GM18517 (cell line): ENCODE results near the gene MCM3AP.

Source experiments
- ATAC-seq: cut with Tn5 transposase; IDR thresholded peaks from one replicate; pipeline ENCODE4 v1.9.1; 2021; ENCODE audit warnings: mild to moderate bottlenecking, moderate library complexity; ENCODE audit not compliant: unreplicated experiment

MCM3AP gene

DNA sequence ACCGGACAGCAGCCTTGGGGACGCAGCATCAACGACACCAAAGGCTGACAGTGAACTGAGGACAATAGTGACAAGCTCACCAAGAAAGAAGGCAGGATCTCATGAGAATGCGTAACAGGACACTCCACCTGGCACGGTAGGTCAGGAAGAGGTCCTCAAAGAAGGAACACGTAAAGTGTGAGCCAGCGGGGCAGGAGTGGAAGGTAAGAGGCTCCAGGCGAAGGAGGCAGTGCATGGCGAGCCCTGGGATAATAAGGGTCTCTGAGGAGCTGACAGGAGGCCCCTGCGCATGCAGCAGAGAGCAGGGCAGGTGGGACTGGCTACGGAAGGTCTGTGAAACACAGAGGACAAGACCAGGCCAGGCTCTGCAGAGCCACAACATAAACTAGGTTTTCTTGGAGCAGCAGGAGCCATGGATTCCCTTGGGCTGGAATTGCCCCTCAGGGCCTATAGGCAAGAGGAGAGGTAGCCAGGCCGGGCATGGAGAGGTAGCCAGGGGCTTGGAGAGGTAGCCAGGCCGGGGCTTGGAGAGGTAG, 65.1 kb downstream of the MCM3AP start:
- no peak for ATAC-seq

DNA sequence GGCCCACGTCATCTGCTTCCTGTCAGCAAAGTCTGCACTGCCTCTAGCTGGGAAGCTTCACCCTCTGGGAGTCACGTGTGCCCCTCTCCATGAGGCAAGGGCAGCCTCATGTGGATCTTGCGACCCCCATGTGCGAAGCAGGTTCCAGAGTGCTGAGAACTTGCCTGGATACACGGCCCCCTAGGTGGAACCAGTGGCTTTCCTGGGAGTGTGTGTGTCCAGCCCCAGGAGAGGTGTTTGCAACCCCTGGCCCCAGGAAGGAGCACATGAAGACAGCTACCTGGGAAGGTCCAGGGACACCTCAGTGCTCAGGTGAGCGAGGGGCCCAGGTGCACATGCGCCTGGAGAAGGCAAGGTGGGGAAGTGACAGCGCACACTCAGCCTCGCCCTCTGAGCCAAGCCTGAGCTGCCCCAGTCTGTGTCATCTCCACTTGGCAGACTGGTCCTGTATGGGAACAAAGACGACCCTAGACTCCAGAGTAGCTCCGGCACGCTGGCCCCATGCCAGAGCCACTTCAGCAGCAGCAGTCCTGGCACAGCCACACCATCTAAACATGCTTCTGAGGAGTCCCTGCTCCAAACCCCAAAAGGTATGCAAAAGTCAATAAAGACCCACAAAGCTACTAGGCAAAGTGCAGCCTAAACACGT, 65.7 kb downstream of the MCM3AP start:
- ATAC-seq: no peak

DNA sequence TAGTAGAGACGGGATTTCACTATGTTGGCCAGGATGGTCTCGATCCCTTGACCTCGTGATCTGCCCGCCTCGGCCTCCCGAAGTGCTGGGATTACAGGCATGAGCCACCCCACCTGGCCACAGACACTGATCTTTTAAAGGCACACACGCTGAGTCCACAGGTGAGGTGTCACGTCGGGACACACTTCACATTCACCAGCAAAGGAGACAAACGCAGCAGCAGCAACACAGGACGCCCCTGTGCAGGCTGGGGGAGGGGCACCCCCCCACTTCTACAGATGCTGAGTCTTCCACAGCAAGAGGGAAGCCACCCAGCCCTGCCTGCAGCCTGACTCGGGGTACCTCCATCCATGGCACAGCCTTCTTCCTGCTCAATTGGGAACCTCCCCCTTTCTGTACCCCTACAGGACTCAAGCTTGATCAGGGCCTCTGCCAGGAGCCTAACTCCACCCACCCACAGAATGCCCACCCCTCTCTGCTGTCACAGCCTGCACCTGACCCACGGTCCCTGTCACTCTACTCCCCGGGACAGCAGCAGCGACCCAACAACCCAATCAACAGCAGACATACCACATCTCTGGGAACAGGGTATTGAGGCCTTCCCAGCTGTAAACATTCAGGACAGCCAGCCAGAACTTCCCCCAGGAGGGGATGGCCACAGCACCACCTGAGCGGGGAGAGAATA, 66.4 kb downstream of the MCM3AP start:
- no peak for ATAC-seq

DNA sequence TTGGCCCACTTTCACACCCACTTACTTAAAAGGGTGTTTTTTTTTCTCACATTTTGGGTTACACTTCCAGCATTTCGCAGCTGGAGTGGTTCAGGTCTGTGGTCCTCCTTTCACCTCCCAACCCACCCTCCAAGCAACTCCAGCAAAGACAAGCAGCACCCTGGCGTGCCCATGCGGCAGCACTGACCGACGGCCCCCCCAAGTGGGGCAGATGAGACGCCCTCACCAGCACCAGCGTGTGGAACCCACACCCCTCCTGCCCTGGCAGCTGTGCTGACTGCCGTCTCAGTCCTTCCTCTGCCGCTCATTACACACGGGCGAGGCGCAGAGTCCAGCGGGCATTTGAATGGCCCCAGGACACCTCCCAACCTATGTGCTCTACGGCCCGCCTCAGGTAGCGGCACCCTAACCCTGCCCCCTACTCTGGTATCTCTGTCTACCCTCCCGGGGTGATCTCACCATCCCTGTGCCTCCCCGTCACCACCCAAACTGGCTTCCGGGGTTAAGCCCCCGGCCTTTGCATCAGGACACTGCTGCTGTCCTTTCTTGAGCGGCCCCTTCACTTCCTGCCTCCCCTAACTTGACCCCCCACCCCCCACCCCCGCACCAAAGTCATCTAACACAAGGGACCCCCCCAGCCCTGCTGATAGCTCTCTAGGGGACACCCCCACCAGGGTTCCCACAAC, 67.8 kb downstream of the MCM3AP start:
- no peak for ATAC-seq

DNA sequence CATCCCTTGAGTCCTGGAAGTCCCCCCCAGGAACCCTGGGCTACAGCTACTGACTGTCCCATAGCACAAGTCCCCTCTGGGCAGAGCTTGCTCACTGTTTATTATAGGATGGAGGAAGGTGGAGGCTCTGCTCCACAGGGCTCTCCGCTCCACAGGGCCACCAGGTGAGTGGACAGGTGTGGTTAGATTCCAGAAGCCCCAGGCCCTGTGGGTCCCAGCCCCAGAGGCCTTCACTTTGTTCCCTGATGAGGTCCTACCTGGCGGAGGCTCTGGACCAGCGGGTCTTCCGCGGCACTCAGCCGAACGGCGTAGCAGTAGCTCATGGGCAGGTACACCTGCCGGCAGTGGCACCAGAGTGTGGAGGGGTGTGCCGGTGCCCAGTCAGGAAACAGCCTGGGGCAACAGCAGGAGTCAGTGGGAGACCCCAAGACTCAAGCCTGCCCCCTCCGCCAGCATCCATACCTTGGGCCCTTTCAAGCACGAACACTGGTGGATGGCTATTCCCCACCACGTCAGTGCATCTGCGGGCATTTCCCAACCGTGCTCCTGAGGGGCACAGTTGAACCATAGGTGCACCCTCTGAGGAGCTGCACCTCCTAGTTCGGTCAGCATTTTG, 69.2 kb downstream of the MCM3AP start:
- no peak for ATAC-seq

DNA sequence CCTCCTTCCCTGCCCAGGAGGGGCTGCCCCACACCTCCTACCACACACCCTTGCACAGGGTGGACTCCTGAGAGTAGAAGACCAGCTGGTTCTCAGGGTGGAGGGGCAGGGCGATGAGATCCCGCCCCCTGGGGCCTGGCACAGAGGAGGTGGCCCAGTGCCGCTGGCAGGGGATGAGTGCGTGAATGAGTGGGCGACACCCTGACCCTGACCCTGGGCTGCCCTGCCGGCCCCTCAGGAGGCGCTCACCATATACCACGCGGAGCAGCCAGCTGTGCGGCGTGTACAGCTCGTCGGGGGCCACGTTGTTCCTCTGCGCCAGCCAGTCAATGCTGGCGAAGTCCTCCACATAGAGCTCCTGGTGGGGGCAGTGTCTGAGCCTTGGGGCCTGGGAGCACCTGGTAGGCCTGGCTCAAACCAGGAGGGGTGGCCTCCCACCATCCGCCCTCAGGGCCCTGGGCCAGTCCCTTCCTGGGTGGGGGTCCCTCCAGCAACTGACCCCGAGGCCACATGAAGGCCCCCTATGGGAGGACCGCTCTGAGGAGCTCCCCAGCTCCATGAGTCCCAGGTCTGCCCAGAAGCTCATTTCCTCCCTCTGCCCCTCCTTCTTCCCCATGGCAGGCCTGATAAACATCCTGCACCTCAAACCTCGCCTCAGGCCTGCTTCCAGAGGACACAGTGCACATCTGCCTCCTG, 69.8 kb downstream of the MCM3AP start:
- ATAC-seq: no peak

DNA sequence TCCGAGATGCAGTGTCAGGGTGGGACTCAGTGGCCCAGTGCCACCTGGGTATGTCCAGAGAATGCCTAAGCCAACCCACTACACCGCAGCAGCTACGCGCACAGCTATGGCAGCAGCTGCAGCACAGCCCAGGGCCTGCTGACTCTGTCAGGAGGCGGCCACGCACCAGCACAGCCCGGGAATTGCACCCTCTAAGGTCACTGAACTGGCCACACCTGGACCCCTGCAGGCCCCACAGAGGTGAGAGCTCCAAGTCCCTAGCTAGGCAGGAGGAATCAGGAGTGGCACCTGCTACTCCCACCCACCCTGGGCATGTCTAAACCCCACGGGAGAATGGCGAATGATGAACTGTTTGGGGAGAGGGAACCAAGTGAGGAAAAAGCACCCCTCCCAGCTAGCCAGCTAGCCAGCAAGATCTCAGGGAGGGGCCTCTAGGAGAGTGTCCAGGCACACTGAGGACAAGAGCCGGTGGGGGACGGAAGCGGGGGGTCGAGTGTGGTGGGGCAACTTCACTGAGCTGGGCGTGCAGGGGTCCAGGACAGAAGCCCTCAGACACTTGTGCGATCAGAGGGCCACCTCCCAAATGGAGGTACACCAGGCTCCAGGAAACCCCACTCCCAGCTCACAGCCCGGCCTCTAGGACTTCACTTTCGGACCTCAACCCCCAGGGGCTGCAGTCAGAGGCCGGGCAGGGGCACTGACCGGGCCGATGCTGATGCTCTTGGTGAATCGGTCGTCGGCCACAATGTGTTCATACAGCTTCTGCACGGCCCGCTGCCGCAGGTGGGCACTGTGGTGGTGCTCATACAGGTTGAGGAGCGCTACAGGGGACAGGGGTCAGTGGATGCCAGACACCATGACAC, 70.7 kb downstream of the MCM3AP start:
- no peak for ATAC-seq

DNA sequence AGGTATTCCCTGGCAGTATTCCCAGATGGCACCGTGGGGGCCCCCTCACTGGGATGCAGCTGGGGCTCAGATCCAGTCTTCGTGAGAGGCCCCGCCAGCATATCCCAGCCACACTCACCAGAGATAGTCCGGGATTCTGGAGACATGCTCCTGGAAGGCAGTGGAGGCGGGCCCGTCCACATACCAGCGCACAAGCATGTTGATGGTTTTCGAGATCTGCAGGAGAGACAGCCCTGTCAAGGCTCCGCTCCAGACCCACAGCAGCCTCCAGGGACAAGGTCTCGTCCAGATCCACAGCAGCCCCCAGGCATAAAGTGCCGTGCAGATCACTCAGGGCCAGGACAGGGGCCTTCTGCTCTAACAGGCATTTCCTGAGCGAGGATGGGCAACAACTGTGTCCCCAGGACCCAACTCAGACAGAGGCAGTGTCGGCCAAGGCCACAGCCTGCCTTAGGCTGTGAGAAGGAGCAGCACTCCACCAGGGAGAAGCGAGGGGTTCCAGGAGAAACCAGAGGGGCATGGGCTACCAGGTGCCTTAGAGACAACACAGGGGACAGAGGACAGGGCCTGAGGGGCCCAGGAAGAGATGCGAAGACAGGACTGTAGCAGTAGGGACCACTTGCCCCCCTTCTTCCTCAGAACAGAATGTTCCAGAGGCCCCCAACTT, 71.7 kb downstream of the MCM3AP start:
- ATAC-seq: no peak

DNA sequence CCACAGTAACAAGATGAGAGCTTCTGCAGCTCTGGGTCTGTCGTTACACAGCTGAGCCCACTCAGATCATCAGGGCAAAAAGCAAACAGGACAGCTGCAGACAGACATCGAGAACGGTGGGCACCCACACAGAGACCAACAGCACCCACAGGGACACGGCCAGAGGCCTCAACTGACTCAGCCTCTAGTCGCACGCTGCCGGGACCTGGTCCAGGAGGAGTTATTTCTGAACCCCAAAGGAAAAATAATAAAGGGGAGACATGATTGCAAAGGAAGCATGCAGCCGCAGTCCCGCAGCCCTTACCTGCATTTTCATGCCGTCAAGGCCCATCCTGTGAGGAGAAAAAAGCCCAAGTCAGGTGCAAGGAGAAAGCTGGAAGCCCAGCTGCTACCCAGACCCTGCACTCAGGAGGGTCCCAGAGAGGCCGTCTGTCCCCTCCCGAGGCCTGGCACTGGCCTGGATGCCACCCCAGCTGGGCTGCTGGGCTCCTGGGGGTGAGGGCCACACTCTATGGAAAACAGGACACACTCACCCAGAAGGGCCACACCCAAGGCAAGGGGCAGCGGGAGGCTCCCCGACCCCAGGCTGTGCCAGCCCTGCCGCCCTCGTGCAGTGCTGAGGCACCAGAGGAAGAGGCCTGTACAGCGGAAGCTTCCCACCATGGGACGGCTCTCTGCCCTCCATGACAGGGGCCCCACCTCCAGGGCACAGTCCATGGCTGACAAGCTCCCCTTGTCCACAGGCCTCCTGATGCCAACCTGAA, 72.5 kb downstream of the MCM3AP start:
- no peak for ATAC-seq

DNA sequence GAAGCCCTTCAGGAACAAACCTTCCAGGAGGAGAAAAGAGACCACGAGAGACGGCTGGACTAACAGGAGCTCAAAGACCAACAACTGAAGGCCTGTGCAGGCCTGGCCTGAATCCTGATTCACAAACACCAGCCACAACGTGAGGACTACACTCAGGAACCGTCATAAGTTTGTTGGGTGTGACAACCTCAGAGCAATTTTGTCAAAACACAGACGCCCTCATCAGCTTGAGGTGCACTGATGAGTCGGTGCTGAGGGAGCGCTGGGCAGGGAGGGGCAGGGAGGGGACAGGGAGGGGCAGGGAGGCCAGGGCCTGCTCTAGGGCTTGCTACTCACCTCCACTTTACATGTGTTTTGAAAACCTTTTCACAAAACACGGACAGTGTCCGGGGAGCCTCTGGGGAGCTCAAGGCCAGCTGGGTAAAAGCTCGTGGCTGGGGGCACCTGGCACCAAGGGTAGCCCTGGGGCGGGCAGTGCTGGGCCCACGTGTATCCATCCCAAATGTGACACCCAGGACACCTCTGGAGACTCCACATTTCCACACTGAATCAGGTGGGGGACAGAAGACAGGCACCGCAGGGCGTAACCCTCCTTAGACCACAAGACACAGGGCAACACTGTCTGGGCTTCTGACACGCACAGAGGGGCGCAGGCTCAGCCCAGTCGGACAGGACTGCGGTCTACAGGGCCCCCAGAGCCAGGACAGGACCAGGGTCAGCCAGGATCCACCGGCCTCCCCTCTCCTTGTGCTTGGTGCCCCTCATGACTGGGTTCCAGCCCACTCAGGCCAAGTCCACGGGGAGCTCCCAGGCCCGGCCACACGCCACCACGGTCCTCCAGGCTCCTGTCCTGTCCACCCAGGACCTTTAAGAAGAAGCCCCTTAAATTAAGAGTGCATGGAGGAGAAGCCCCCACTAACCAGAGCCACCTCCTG, 73.4 kb downstream of the MCM3AP start:
- no peak for ATAC-seq

DNA sequence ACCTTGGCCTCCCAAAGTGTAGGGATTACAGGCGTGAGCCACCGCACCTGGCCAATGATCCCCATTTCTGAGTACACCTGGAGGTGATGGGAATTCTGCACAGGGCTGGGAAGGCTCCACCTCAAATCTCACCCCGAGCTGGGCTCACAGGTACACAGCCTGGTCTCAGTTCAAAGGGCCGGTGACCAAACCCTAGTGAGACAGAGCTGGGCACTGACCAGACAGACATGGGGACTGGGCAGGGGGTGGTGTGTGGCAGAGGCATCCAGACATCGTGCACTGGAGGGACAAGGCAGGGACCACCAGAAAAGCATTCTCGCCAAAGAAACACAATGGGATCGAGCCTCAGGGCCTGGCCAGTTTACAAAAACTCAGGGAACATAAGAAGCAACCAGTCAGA, 74.0 kb downstream of the MCM3AP start:
- ATAC-seq: no peak

DNA sequence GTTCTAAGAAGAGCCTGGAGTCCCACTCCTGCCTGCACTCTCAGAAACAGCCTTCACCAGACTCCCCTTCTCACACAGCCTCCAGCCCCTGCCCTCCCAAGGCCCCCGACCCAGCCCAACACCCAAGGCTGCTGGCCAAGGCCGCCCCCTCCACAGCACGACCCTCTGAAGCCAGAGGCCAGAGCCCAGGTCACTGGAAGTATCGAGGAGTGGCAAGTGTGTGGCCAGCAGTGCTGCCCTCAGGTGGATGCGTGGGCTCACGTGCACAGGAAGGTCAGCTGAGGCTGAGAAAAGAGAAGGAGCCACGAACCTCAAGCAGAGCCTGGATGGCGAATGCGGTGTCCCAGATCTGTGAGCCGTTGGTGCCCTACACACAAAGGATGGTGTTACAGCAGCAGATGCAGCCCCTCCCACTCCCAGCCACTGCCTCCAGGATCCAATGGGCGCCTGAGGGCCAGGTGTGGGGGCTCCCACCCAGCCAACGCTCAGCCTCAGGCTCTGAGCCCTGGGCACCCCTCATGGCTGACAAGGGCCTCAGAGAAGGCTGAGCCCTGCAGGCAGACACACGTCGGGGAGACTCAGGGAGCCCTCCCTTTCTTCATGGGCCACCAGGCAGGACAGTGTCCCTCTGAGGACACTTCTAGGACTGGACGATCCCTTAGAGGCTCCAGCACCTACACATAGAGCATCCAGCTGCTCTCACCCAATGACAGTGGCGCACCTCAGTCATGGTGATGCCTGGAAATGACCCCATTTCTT, 74.9 kb downstream of the MCM3AP start:
- no peak for ATAC-seq

DNA sequence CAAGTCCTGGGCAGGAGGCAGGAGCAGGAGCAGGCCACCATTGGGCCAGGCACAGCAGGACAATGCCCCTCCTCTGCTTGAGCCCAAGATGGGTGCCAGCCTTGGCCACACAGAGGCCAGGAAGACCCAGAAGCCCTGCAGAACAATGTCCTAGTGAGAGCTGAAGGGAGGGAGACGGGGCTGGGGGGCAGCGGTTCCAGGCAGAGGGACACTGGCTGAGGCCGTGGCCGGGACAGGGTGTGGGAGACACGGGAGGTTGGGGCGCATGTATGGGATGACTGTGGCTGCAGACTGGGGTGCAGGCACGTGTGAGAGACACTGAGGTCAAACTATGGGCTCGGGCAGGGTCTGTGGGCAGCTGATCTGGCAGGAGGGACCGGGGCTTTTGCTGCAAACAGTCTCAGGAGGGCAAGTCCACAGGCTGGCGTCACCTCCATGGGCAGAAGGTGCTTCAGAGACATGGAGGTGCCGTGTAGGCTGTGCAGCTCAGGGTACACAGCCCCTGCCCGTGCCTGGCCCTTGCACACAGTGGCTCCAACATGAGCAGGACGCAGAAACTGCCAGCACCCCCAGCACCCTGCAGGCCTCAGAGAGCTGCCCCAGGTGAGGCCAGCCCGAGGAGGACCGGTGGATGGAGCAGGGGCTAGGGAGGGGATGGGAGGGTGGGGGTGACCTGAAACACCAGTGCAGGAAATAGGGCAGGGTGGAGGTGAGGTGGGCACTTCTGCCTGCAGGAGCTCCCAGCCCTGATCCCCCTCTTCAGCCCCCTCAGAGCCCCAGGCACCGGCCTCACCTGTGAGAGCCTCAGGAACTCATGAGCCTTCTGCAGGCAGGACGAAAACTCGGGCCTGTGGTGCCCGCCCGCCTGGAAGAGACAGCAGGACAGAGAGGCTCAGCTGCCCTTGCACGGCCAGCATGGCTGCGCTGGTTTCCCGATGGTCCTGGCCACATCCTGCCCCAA, 76.4 kb downstream of the MCM3AP start:
- no peak for ATAC-seq

DNA sequence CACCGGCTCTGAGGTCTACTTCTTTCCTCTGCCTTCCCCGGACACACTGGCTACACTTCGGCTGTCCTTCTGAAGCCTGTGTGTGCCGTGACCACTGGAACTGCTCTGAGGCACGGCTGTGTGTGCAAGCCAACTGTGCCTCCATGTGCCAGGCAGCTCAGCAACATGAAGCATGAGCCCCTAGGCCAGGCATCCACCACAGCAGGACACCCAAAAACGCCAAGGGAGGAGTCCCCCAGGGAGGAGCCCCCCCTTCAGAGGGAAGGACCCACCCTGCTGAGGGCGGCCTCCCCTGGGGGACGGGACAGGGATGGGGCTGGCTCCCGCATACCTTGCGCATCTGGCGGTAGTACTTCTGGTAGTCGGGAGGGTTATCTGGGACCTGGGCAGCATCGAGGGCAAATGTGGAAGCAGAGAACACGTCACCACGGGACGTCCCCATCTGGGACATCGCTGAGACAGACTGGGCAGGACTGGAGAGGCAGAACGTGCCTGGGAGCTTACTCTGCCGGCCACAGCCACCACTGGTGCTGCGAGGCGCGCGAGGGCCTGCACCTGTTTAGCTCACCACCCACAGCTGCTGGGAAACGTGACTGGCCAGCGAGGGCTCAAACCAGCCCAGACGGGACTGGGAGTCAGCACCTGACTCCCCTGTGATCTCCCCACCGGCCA, 77.4 kb downstream of the MCM3AP start:
- no peak for ATAC-seq
